PC-9 (cell line): ENCODE results near the gene WDR27.

ENCODE experiments used
- CTCF ChIP-seq: fragments of 200-600 bp; sonication (generic); conservative IDR thresholded peaks from 2 replicates; pipeline ENCODE4 v1.6.1; 2017; ENCODE audit warnings: mixed run types, antibody characterized with exemption, mild to moderate bottlenecking, moderate library complexity
- EZH2 ChIP-seq: fragments of 200-600 bp; sonication (generic); IDR thresholded peaks from 2 replicates; pipeline ENCODE4 v1.8.0; 2017; ENCODE audit warnings: antibody characterized with exemption, low read depth

- TF ChIP-seq CTCF (no peak), EZH2 (no peak)
Observed at GRCh38 chr6:169409742-169410312, 292.0 kb downstream of the WDR27 start.
